A673 (cell line): Measurements from ENCODE around the gene SMIM20. TPM values are rescaled to one million over a fixed set of nuclear protein-coding genes. Genes with fewer than 3 reads are reported as not detected.

Source experiments
- BruUV-seq: library from RNA; stranded (reverse); fragments of 400-500 nt; replicated peaks from 2 replicates; lab custom pipeline; 2021; lab: Mats Ljungman, UMichigan
- CTCF ChIA-PET: fragments of 300-600 bp; sonication (Branson Sonifier 250); formaldehyde crosslinking; loops from one replicate; lab custom pipeline; 2022; ENCODE audit warnings: antibody characterized with exemption; lab: Charles Lee
- POLR2A ChIA-PET: fragments of 300-600 bp; sonication (Branson Sonifier 250); formaldehyde crosslinking; loops from one replicate; lab custom pipeline; 2022; ENCODE audit warnings: antibody characterized with exemption; ENCODE audit not compliant: low non-redundant PET; lab: Charles Lee
- DNase-seq: peaks from one replicate; pipeline ENCODE4 v3.0.0-alpha.2; 2015; ENCODE audit warnings: low spot score
- H3K27ac ChIP-seq: fragments of 200-600 bp; sonication (generic); 2 replicates; pipeline ENCODE4 v1.5.1; 2016; ENCODE audit warnings: mixed run types, low read depth, mild to moderate bottlenecking, mixed read lengths, antibody characterized with exemption, low read length; ENCODE audit not compliant: poor library complexity, severe bottlenecking
- H3K27me3 ChIP-seq: fragments of 200-600 bp; sonication (generic); replicated peaks from 2 replicates; pipeline ENCODE4 v1.6.1; 2017; ENCODE audit warnings: mixed run types, low read depth, mild to moderate bottlenecking, mixed read lengths, antibody characterized with exemption, low read length; ENCODE audit not compliant: insufficient read depth, poor library complexity
- H3K36me3 ChIP-seq: fragments of 200-600 bp; sonication (generic); 2 replicates; pipeline ENCODE4 v1.6.1; 2016; ENCODE audit warnings: mixed run types, mild to moderate bottlenecking, mixed read lengths, antibody characterized with exemption, low read length; ENCODE audit not compliant: insufficient read depth, poor library complexity, severe bottlenecking
- H3K4me1 ChIP-seq: fragments of 200-600 bp; sonication (generic); 2 replicates; pipeline ENCODE4 v1.6.1; 2017; ENCODE audit warnings: mixed run types, mild to moderate bottlenecking, mixed read lengths, antibody characterized with exemption, low read length; ENCODE audit not compliant: insufficient read depth, poor library complexity, severe bottlenecking
- H3K4me3 ChIP-seq: fragments of 200-600 bp; sonication (generic); 2 replicates; pipeline ENCODE4 v1.5.1; 2016; ENCODE audit warnings: low read depth, mixed run types, mild to moderate bottlenecking, mixed read lengths, low read length; ENCODE audit not compliant: poor library complexity, severe bottlenecking
- H3K9me3 ChIP-seq: fragments of 200-600 bp; sonication (generic); 2 replicates; pipeline ENCODE4 v1.6.1; 2016; ENCODE audit warnings: mixed run types, low read depth, mild to moderate bottlenecking, mixed read lengths, antibody characterized with exemption, low read length; ENCODE audit not compliant: poor library complexity, severe bottlenecking
- EZH2 ChIP-seq: fragments of 200-600 bp; sonication (generic); IDR thresholded peaks from 2 replicates; pipeline ENCODE4 v1.6.1; 2017; ENCODE audit warnings: borderline replicate concordance, low read depth, mild to moderate bottlenecking, mixed read lengths, antibody characterized with exemption, low read length; ENCODE audit not compliant: poor library complexity, severe bottlenecking
- intact Hi-C: fragments of 100-400 bp; cut with micrococcal nuclease; formaldehyde crosslinking; loops from one replicate; pipeline ENCODE4 v1.10.0; 2022; ENCODE audit not compliant: unreplicated experiment
- total RNA-seq: library from RNA; stranded (reverse); gene quantifications from 2 replicates; pipeline ENCODE4 v1.2.3, GENCODE V29; 2021
- TF ChIP-seq, protein P1 (sequence below): fragments of 300-800, 200-600 bp; sonication (generic); conservative IDR thresholded peaks from 2 replicates; pipeline ENCODE4 v1.5.1; 2017; ENCODE audit warnings: low read depth, mild to moderate bottlenecking, antibody characterized with exemption, low read length, moderate library complexity, mixed read lengths

Gene SMIM20
- total RNA-seq, 1 experiment from 2014 or later = 25.2 TPM

DNA sequence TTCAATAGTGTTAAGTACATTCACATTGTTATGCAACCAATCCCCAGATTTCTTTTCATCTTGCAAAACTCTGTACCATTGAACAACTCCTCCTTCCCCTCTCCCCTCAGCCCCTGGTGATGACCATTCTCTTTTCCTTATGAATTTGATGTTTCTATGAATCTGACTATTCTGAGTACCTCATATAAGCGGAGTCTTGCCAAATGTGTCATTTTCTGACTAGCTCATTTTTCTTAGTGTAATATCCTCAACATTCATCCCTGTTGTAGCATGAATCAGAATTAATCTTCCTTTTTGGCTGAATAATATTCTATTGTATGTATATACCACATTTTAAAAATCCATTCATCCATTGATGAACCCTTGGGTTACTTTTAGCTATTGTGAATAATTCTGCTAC lies 34.0 kb downstream of the SMIM20 start:
- no TSS peak for BruUV-seq
- Histone ChIP-seq H3K36me3 (no peaks in the 10 kb centered on the region), H3K27me3 (no peaks in the 10 kb centered on the region), H3K27ac (no peak overlapping the region), H3K4me1 (no peaks in the 10 kb centered on the region), H3K4me3 (no peak overlapping the region), H3K9me3 (no peaks in the 10 kb centered on the region)
- ChIA-PET CTCF (no interaction called here), POLR2A (no interaction called here)
- DNase-seq = no peak
- intact Hi-C loops = no loop called here
- TF ChIP-seq EZH2 = no peak
- TF ChIP-seq, protein P1, sequence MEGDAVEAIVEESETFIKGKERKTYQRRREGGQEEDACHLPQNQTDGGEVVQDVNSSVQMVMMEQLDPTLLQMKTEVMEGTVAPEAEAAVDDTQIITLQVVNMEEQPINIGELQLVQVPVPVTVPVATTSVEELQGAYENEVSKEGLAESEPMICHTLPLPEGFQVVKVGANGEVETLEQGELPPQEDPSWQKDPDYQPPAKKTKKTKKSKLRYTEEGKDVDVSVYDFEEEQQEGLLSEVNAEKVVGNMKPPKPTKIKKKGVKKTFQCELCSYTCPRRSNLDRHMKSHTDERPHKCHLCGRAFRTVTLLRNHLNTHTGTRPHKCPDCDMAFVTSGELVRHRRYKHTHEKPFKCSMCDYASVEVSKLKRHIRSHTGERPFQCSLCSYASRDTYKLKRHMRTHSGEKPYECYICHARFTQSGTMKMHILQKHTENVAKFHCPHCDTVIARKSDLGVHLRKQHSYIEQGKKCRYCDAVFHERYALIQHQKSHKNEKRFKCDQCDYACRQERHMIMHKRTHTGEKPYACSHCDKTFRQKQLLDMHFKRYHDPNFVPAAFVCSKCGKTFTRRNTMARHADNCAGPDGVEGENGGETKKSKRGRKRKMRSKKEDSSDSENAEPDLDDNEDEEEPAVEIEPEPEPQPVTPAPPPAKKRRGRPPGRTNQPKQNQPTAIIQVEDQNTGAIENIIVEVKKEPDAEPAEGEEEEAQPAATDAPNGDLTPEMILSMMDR = no peak

DNA sequence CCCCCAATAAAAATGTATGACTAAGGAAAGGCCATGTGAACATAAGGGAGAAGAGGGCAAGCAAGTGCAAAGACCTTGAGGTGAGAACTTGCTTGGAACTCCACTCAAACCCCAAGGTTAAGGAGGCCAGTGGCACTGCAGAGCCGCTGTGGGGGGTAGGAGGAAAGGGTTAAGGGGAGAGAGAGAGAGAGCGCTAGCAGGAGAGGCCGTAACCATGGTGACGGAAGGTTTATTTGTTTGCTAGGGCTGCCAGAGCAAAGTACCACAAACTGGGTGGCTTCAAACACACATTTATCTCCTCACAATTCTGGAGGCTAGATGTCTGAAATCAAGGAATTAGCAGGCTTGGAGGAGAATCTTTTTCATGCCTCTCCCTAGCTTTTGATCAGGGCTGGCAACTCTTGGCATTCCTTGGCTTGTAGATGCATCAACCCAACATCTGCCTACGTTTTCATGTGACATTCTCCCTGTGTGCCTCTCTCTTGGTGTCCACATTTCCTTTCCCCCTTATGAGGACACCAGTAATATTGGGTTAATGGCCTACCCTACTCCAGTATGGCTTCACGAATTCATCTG lies 35.2 kb downstream of the SMIM20 start:
- intact Hi-C loops = no loop called here
- CTCF ChIA-PET = no interaction called here
- H3K4me3 ChIP-seq = no peak overlapping the region
- no peaks in the 10 kb centered on the region for H3K4me1 ChIP-seq
- TF ChIP-seq EZH2 = no peak
- TF ChIP-seq, protein P1 = no peak
- no peaks in the 10 kb centered on the region for H3K9me3 ChIP-seq
- POLR2A ChIA-PET = no interaction called here
- no peaks in the 10 kb centered on the region for H3K36me3 ChIP-seq
- DNase-seq = no peak
- H3K27me3 ChIP-seq = no peaks in the 10 kb centered on the region
- no TSS peak for BruUV-seq
- no peak overlapping the region for H3K27ac ChIP-seq

DNA sequence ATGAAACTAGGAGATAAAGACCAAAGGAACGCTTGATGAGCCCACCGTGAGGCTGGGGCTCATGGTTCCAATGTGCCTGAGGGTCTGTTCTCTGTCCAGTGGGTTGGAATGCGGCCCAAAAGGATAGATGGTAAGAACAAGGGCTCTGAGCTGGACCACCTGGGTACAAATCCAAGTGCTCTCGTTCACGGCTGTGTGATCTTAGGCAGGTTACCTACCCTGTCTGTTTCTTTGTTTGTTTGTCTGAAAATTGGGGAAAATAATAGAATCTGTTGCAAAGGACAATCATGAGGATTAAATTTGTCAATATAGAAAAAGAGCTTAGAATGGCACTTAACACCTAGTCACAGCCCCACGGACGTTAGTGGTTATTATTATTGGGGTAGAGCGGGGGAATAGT lies 36.0 kb downstream of the SMIM20 start:
- no peak overlapping the region for H3K27ac ChIP-seq
- H3K4me1 ChIP-seq = no peaks in the 10 kb centered on the region
- TF ChIP-seq, protein P1 = no peak
- no peak for TF ChIP-seq EZH2
- H3K27me3 ChIP-seq = no peaks in the 10 kb centered on the region
- ChIA-PET CTCF (no interaction called here), POLR2A (no interaction called here)
- no peak for DNase-seq
- H3K4me3 ChIP-seq = no peak overlapping the region
- H3K9me3 ChIP-seq = no peaks in the 10 kb centered on the region
- H3K36me3 ChIP-seq = no peaks in the 10 kb centered on the region
- no TSS peak for BruUV-seq
- intact Hi-C loops = no loop called here
